ENCODE data around the gene PSMC2.

GRCh38 chr7:103382032-103382402 lies 34.6 kb downstream of the PSMC2 start:
- TF ChIP-seq, protein P1, sequence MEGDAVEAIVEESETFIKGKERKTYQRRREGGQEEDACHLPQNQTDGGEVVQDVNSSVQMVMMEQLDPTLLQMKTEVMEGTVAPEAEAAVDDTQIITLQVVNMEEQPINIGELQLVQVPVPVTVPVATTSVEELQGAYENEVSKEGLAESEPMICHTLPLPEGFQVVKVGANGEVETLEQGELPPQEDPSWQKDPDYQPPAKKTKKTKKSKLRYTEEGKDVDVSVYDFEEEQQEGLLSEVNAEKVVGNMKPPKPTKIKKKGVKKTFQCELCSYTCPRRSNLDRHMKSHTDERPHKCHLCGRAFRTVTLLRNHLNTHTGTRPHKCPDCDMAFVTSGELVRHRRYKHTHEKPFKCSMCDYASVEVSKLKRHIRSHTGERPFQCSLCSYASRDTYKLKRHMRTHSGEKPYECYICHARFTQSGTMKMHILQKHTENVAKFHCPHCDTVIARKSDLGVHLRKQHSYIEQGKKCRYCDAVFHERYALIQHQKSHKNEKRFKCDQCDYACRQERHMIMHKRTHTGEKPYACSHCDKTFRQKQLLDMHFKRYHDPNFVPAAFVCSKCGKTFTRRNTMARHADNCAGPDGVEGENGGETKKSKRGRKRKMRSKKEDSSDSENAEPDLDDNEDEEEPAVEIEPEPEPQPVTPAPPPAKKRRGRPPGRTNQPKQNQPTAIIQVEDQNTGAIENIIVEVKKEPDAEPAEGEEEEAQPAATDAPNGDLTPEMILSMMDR (IDR thresholded peaks at IDR 0.05): no peak
- no peak for TF ChIP-seq POLR2A (IDR thresholded peaks at IDR 0.05)

All from heart left ventricle (tissue), 13 donors.